HG03457 (cell line): Measurements from ENCODE around the gene TMEM60.
"Not testable (repeated sequence)": the region's sequence is repeated elsewhere in the genome, so short reads cannot be mapped to it uniquely, and the experiment has no call there.

Source experiments
- ATAC-seq: cut with Tn5 transposase; IDR thresholded peaks from one replicate; pipeline ENCODE4 v1.9.1; 2021; ENCODE audit warnings: moderate number of reproducible peaks; ENCODE audit not compliant: unreplicated experiment

Gene TMEM60, protein sequence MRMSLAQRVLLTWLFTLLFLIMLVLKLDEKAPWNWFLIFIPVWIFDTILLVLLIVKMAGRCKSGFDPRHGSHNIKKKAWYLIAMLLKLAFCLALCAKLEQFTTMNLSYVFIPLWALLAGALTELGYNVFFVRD

DNA sequence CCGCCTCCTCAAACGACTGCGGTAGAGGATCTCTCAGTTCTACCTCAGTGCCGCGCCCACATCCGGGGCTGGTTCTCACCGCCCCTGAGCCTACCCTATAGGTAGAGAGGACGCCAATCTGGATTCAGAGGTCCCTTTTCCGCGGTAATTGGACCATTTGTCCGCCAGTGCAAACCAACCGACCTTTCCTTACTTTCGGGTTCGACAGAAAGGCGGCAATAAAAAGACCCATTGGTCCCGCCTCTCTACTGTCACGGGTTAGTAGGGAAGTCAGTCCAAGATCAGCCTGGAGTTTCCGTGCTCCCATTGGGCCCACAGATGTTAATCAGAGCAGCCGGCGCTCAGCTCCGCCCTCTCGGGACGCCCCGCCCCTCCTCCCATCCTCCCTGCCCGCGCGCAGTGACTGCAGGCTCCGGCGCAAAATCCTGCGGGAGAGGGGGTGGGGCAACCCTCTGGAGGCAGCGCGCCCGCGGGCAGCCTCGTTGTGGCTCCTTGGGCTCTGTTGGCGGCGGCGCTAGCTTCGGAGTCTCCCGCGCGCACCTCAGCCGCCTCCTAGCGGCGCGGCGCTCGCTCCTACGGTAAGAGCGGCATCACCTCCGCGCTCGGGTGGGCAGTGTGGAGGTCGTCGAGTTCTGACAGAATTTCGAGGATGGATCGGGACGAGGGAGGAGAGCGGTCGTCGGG is at the start of gene TMEM60, which contains the start of gene PHTF2:
Gene TMEM60, minus strand, starts transcription at position 41 of the 684 bp plus-strand sequence. CDS start 4,061 bp downstream, outside the sequence.
Gene PHTF2, plus strand, starts transcription at position 380 of the 684 bp plus-strand sequence.
- peak; percentile 88 for ATAC-seq

DNA sequence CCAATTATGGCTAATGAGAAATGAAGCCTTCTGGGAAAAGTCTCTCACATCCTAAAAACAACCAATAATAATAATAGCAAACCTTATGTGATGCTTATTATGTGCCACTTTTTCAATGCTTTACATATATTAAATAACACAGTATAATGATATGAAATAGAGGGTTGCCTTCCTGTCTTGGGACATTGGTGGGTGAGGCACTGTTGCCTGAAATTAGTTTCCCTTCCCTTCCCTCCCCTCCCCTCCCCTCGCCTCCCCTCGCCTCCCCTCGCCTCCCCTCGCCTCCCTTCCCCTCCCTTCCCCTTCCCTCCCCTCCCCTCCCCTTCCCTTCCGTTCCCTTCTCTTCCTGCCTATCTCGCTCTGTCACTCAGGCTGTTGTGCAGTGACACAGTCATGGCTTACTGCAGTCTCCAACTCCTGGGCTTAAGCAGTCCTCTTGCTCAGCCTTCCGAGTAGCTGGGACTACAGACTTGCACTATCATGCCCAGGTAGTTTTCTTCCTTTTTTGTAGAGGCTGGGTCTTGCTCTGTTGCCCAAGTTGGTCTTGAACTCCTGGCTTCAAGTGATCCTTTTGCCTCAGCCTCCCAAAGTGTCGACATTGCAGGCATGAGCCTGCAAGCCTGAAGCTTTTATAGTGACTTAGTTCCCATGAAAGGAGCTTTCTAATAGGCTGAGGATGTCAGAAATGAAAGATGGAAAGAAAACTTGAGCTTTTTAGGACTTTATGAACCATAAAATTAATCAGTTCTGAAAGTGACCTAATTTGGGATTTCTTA is 48.3 kb upstream of the TMEM60 start:
- no peak for ATAC-seq

DNA sequence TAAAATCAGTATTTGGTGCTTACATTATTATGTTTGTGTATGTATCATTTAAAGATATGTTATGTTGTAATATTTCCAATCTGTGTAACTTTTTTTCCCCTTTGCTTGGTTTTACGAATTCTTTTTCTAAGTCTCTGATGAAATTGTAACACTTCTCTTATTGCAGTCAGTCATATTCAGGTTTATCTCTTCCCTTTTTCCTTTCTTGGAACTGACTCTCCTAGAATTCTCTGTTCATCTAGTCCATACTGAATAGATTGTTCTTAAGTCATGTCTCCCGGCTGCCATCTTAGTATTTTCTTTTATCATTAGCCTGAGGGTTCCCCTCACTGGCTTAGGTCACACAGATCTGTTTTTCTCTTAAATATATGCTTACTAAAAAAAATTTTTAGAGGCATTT is 45.0 kb upstream of the TMEM60 start:
- ATAC-seq = no peak

DNA sequence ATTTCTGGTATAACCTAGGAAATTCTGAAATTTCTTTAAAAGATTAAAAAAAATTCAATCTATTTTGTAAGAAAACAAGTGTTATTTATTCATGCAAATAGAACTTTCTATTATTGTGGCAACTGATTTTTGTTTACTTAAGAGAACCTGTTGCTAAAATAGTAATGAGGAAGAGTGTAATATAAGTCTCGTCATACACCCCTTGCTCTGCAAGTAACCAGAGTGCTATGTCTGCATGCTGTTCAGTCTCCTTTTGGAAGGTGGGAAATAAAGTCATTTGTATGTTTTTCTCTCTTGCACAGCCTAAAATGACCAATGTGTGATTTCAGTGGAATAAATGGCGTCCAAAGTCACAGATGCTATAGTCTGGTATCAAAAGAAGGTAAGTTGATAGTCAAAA is 41.7 kb upstream of the TMEM60 start:
- no peak for ATAC-seq

DNA sequence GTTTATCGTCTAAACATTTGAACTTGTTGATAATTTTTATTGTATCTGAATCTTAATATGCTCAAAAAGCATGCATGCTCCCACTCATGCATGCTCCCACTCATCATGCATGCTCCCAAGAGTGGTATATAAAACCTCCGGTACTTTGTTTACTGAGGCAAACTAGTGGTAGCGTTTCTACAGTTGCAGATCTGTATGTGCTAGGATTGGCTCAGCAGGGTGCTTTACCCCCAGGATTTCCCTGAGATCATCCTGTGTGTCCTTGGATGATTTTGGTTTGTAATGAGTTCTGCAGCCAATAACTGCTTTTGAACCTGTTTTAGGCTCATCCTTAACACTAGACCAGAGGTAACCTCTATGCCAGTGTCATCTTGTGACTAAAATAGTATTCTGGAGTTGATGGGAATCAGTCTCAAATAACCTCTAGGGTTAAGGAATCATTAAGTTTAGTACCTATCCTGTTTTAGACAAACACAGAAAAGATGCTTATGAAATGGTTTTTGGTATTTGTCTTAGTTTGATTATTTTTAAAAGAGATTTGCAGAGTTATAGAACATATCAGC is 40.8 kb upstream of the TMEM60 start:
- ATAC-seq = no peak

DNA sequence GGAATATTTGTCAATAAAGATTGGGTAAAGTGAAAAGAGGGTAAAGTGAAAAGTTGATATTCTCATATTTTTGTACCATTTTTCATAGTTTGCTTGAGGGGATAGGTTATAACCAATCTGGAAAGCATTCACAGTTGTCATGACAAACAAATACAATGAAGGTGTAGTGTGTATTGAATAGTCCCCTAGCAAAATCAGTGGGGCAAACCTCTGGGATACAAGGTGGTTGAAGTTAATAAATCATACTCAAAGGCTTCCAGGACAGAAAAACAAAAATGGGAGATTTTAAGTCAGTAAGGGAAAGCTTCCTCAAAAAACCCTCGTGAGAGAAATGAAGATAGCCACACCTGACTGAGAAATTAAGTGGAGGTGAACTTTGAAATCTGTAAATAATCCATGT is 39.7 kb upstream of the TMEM60 start:
- no peak for ATAC-seq

DNA sequence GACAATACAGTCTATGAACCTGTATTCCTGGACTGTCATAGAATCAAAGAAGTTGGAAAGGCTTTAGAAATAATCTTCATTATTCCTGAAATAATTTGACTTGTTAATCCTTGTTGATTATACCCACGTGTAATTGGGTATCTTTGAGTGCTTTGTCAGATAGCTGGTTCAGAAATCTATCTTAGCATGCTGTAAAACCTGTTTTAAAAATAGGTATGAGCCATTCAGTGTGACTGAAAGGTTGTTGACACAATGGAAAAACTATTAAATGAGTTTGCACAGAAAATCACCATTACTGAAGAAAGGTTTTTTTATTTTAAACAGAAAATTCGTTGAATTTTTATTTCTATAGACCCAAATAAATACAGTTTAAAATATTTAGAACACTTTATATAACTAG is 39.0 kb upstream of the TMEM60 start:
- no peak for ATAC-seq

DNA sequence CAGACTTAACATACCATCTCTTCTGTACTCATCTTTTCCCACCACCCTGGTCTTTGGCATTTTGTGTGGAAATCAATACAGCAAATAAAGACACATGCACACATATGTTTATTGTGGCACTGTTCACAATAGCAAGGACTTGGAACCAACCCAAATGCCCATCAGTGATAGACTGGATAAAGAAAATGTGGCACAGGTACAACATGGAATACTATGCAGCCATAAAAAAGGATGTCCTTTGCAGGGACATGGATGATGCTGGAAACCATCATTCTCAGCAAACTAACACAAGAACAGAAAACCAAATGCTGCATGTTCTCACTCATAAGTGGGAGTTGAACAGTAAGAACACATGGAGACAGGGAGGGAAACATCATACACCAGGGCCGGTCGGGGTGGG is 38.2 kb upstream of the TMEM60 start:
- not testable (repeated sequence) for ATAC-seq

DNA sequence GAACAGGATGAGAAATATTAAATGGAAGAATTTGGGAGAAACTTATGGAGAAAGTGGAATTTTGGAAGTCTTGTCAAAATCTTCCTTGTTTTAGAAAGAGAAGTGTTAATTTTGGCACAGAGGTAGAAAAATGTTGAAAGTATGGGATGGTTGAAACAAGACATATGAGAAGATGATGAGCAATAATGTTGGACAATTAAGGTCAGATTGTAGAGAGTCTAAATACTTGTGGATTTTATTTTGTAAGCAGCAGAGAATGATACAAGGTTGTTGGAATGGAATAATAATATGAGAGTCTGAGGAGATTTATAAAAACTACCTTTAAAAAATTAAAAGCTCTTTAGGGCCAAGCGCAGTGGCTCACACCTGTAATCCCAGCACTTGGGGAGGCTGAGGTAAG is 34.9 kb upstream of the TMEM60 start:
- no peak for ATAC-seq

DNA sequence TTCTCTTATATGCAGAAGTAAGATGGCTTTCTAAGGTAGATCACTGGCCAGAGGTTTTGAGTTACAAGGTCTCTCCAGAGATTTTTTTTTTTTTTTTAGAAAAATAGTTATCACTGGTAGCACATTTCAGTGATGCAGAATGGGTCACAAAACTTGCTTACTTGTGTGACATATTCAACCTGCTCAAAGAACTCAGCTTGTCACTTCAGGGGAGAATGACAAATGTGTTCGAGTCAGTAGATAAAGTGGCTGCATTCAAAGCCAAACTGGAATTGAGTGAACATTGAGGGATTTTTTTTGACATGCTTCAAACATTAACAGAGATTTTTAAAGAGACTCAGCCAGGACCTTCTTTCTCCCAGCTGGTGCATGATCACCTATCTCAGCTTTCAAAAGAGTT is 33.7 kb upstream of the TMEM60 start:
- no peak for ATAC-seq

DNA sequence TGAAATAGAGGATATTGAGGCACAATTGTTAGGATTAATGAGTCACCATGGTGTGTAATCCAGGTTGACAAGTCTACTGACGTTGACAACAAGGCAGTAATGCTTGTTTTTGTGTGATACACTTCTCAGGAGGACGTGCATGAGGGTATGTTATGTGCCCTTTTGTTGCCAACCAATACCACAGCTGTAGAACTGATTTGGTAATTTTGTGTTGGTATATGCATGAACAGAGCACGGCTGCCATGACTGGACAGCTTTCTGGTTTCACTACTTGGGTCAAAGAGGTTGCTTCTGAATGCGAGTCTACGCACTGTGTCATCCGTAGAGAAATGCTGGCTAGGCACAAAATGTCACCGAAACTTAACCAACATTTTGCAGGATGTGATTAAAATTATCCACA is 33.2 kb upstream of the TMEM60 start:
- no peak for ATAC-seq

DNA sequence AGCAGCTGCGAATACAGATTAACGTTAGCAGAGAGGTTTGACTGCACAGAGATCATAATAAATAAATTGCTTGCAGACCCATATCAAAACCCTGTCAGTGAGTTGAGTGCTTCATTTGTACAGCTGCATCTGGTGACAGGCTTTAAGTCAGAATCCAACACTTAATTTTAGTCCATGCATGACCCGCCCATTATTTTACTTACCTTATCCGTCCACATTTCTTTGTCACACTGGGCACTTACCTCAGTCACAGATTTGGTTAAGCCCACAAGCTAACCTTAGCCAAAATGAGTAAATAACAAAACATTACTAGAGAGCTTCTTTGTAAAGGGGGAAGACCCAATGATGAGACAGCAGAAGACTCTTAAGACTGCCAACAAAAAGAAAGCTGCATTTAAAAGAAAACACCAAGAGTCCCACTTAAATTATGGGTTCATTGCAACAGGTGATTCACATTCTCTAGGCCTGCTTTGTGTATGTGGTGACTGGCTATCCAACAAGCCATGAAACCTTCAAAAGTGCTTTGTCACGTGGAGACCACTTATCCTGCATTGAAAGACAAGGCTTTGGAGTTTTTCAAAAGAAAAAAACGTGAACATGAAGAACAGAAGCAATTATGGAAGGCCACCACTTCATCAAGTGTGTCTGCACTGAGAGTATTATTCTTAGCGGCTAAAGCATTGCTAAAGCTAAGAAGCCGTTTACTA is 32.6 kb upstream of the TMEM60 start:
- ATAC-seq = no peak

DNA sequence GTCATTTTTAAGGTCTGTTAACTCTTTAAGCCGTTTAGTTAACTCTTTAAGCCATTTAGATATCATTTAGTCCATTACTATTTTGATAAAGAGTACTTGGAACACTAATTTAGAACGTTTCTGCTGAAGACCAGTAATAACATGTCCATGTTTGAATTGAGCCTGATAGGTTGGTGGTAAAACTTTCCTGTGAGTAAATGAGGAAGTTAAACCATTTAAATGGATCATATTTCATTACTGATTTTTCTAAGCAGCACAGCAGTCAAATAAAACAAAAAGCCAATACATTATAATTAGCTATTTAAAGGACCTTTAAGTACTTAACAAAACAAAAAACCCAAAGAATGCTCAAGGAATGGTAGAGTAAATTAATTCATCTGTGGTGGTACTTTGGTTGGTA is 29.8 kb upstream of the TMEM60 start:
- no peak for ATAC-seq

DNA sequence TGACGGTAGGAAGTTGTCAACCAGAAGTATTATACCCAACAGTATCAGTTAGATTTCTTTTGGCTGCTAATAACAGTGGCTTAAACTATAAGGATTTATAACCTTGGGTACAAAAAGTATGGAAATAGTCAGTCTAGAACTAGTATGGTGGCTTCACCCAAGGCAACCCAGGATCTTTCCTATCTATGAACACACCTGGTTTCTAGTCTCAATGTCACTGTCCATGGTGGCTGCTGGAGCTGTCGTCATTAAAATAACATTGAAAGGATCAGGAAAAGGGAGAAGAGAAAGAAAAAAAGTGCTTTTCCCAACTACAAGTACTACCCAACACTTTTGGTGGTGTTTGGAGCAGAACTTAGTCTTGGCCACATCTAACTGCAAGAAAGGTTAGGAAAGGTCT is 28.1 kb upstream of the TMEM60 start:
- ATAC-seq = no peak

DNA sequence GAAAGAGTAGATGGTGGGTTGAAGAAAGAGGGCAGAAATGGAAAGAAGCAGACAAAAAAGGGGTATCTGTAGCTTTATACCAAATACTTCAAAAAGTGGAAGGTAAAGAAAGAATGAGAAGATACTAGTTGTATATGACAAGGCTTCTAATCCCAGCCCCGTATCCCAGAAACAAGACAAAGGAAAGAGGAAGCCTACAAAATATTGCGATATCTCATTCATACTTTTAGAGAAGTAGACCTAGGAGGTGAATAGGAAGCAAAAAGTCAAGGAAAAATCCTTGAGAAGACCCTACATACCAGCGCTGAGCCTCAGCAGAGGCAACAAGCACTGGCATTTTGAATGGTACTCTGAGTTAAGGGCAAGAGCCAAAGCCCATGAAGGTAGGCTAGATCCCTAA is 26.9 kb upstream of the TMEM60 start:
- no peak for ATAC-seq

DNA sequence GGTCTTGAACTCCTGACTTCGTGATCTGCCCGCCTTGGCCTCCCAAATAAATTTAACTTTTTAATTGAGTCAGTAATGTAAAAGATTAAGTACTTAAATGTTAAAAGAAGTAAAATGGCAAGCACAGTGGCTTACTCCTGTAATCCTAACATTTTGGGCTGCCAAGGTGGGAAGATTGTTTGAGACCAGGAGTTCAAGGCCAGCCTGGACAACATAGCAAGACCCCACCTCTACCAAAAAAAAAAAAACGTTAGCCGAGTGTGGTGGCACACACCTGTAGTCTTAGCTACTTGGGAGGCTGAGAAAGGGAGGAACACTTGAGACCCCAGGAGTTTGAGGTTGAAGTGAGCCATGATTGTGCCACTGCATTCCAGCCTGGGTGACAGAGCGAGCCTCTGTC is 26.4 kb upstream of the TMEM60 start:
- ATAC-seq = no peak

DNA sequence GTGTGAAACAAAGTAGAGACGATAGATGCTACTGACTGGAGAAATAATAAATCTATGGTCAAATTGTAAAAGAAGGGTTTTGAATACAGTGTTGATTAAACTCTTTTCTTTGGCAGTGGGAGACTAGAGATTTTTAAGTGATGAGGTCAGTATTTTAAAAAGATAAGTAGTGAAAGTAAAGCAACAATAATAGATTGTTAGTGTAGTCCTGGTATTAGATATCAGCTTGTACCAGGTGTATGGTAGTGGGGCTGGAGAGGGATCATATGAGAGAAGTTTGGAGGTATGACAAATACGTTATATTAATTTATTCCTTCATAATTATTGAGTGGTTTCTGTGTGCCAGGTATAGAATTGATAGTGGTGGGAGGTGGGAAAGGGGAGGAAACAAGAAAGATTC is 25.6 kb upstream of the TMEM60 start:
- no peak for ATAC-seq

DNA sequence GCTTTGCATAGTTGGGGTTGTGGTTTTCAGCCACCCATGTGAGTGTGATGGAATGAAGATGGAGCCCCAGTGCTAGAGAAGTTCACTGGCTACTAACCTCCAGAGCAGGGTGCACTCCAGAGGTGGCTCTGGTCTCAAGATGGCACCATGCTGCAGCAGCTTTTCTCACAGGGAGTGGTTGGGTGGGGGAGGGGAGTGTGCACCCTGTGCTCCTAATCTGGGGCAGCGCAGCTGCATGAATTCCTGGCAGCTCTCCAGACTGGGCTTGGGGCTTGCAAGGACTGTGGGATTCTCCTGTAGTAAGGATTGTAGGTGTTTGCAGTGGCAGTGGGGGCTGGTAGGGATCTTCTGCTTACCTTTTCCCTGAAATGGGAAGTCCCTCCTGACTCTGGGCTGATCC is 24.0 kb upstream of the TMEM60 start:
- ATAC-seq = no peak

DNA sequence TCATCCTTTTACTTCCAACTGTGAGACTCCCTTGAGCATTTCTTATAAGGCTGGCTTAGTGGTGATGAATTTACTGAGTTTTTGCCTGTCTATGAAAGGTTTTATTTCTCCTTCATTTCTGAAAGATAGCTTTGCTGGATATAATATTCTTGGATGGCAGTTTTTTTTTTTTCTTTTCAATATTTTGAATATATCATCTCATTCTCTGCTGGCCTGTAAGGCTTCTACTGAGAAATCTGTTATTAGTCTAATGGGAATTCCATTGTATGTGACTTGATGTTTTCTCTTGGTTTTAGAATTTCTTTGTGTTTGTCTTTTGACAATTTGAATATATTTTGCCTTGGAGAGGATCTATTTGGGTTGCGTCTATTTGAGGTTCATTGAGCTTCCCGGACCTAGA is 22.7 kb upstream of the TMEM60 start:
- ATAC-seq = no peak

DNA sequence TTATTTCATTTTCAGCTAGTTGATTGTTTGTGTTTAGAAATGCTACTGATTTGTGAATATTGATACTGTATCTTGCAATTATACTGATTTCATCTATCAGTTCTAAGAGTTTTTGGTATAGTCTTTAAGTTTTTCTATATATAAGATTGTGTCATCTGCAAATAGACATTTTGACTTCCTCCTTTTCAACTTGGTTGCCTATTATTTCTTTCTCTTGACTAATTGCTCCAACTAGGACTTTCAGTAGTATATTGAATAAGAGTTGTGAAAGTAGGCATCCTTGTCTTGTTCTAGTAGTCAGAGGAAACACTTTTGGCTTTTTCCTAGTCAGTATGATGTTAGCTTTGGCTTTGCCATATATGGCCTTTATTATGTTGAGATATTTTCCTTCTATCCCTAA is 20.8 kb upstream of the TMEM60 start:
- no peak for ATAC-seq

DNA sequence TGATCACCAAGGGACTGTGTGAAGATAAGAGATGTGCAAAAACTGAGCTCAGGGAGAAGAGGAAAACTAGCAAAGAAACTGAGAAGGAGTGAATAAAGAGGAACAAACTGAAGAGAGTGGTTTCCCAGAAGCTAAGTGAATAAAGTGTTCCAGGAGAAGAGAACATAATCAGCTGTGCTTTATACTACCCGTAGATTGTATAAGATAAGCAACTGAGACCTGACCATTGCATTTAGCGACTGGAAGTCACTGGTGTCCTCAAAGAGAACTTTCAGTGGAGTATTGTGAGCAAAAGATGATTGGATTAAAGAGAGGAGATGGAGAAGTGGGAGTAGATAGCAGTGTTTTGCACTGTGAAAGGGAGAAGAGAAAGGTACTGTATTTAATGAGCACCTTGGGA is 14.9 kb upstream of the TMEM60 start:
- no peak for ATAC-seq
